GM12874 (cell line): ENCODE measurements around the gene B3GALT5.

ENCODE experiments used
- TF ChIP-seq, protein P1 (sequence below): IDR thresholded peaks from 2 replicates; pipeline ENCODE4 v1.5.1; 2011; ENCODE audit warnings: low read depth, mild to moderate bottlenecking, control low read depth, low read length, moderate library complexity; ENCODE audit not compliant: insufficient read depth

Gene B3GALT5

DNA sequence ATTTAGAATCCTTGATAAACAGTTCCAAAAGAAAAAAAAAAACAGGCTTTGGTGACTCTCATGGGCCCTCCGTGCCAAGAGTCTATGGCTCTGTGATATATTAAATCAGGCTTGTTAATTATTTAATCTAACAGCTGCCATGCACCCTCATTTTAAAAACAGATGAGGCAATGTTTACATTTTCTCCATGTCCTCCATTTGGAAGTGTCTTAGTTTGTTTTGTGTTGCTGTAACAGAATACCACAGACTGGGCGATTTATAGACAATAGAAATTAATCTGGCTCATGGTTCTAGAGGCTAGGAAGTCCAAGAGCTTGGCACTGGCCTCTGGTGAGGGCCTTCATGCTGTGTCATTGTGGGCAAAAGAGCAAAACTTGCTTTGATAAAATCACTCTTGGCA lies 58.0 kb downstream of the B3GALT5 start:
- TF ChIP-seq, protein P1, sequence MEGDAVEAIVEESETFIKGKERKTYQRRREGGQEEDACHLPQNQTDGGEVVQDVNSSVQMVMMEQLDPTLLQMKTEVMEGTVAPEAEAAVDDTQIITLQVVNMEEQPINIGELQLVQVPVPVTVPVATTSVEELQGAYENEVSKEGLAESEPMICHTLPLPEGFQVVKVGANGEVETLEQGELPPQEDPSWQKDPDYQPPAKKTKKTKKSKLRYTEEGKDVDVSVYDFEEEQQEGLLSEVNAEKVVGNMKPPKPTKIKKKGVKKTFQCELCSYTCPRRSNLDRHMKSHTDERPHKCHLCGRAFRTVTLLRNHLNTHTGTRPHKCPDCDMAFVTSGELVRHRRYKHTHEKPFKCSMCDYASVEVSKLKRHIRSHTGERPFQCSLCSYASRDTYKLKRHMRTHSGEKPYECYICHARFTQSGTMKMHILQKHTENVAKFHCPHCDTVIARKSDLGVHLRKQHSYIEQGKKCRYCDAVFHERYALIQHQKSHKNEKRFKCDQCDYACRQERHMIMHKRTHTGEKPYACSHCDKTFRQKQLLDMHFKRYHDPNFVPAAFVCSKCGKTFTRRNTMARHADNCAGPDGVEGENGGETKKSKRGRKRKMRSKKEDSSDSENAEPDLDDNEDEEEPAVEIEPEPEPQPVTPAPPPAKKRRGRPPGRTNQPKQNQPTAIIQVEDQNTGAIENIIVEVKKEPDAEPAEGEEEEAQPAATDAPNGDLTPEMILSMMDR: no peak

DNA sequence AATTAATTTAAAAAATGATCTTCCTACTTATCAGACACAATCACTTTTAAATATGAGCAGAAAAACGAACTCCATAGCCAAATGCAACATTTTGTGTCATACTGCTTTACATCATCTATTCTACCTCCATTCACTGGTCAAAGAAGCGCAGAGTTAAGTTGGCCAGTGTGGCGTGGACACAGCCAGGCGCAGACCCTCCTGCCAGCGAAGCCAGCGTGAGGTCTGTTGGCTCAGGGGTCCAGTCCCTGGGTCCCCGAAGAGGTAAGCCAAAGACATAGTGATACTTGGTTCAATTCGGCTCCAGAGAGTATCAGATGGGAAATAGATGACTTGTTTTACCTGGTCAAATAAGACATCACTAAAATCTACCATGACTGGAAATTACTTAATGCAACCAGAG lies 59.2 kb downstream of the B3GALT5 start:
- TF ChIP-seq, protein P1: no peak

DNA sequence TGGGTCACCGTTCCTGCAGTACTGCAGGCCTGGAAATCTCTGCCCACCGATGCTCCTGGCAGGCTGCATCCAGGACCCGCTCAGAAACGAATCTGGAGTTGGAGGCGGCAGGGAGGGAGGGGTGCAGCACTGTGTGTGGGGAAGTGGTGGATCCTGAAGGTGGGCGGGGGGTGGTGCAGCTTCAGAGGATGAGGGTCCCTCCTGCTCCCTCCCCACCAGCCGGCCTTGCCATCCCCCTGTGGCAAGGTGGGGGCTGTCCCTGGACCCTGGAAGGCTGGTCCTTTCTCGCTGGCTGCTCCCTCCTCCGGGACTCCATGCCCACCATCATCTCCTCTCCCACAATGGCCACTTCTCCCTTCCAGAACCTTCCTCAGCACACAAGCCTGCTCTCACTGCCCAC lies 60.4 kb downstream of the B3GALT5 start:
- TF ChIP-seq, protein P1: no peak

DNA sequence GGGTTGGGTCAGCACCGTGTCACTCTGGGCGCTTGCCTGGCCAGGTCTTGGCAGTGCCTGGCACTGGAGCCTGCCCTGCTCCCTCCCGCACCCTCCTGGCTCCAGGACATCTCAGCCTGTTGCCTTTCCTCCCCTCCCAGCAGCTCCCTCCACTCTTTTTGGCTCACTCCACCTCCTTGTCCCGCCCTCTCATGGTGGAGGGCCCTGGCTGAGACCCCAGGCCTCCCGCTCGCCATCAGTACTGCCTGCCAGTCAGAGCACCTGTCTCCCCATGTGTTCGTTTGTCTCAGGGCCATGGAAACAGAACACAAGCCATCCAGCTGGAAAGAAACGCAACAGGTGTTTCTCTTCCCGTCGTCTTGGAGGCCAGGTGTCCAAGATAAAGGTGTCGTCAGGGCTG lies 61.0 kb downstream of the B3GALT5 start:
- TF ChIP-seq, protein P1: no peak

DNA sequence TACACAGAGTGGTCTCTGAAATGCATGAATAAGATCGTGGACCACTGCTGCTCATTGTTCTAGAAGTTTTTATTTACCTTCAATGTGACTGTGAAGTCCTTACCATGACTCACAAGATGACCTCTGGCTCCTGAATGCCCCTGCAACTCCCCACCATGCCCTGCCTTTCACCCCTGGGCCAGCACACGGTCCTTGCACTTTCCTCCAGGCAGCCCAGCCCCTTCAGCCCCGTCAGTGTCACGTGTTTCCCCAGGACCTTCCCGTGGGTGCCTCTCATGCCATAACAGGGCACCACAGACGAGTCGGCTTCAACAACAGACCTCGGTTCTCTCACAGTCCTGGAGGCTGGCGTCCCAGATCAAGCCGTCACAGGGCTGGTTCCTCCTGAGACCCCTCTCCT lies 62.1 kb downstream of the B3GALT5 start:
- TF ChIP-seq, protein P1: no peak

DNA sequence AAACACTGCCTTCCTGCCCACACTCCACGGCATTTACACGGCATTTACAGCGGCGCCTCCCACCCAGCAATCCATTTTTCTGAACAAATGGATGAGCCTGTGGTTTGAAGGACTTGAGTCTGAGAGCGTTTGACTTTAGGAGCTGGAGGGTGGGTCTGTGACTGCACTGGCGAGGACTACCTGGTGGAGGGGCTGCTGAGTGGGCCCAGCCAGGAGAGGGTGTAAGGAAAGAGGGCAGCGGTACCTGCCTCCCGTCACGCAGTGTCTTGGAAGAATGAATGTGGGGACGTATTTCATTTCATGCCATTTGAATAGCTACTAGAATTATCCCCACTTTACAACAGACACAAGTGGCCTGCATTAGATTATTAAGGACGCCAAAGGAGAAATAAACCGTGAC lies 62.9 kb downstream of the B3GALT5 start:
- TF ChIP-seq, protein P1: no peak

DNA sequence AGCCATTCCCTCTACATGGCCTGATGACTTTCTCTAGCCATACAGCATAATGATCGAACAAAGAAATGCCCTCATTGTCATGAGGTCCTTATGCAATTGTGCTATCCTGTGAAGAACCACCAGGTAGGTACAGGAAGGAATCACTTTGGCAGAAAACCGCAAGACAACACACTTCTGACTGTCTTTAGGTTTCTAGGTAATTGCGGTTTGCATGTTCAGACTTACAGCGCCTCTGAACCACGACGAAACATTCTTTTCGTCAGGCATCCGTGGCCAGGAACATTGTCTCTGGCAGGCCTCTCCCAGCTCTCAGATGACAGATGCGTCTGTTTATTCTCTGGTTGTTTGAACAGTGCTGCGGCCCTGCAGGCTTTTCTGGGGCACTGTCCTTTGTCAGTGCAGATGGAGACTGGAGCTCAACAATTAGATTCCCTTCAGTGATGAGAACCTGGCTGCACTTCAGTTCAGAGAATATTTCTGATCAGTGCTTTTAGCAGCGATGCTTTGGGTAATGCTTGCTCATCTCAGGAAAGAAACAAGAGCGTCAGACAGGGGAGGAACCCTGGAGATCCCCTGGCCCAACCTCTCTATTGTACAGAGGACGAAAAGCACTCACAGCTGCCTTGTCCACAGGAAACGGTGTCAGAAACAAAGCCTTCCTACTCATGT lies 63.4 kb downstream of the B3GALT5 start:
- TF ChIP-seq, protein P1: no peak

DNA sequence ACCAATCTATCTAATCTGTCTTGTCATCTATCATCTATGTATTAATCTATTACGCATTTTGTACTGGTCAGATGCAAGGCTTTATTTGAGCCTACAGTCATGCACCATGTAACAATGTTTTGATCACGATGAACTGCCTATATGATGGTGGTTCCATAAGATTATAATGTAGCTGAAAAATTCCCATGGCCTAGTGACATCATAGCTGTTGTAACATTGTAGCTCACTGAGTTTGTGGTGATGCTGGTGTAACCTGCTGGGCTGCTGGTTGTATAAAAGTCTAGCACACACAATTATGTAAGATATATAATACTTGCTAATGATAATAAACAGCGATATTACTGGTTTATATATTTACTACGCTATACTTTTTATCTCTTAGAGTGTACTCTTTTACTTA lies 67.5 kb downstream of the B3GALT5 start:
- TF ChIP-seq, protein P1: no peak
